Endothelial cell of umbilical vein (primary cell): ENCODE measurements around the gene SERPINB5. TPM values are rescaled to one million over a fixed set of nuclear protein-coding genes. Genes with fewer than 3 reads are reported as not detected.

ENCODE experiments used
- BruUV-seq: library from RNA; stranded (reverse); fragments of 400-500 nt; replicated peaks from 2 replicates; lab custom pipeline; 2021; lab: Mats Ljungman, UMichigan
- CTCF ChIA-PET: fragments of 300-600, 350-600 bp; sonication (Branson Sonifier 250); formaldehyde crosslinking; loops from one replicate; lab custom pipeline; 2021; ENCODE audit warnings: antibody characterized with exemption, inconsistent platforms; lab: Charles Lee
- POLR2A ChIA-PET: fragments of 300-600, 350-600 bp; sonication (Branson Sonifier 250); formaldehyde crosslinking; loops from one replicate; lab custom pipeline; 2021; ENCODE audit warnings: antibody characterized with exemption, inconsistent platforms; lab: Charles Lee
- DNase-seq: peaks from one replicate; pipeline ENCODE4 v3.0.0-alpha.2; 2011; ENCODE audit warnings: low read depth, low spot score
- FAIRE-seq: peaks from 2 replicates; lab custom pipeline; 2011; peaks lifted over from hg19 to GRCh38; lab: Jason Lieb, UNC
- H2AFZ ChIP-seq: 2 replicates; pipeline ENCODE4 v1.6.0; 2012; ENCODE audit warnings: low read depth, low read length, control low read depth, inconsistent platforms
- H3K27ac ChIP-seq: 2 replicates; pipeline ENCODE4 v1.5.1; 2011; ENCODE audit warnings: low read depth, mild to moderate bottlenecking, control low read depth, low read length, moderate library complexity; ENCODE audit not compliant: insufficient read depth
- H3K27me3 ChIP-seq, 2 experiments: 2 replicates each; pipeline versions ENCODE4 v1.6.0 to v1.6.1; 2011; ENCODE audit warnings: low read length in 2 of 2, mixed read lengths in 1 of 2; ENCODE audit not compliant: control insufficient read depth in 2 of 2, insufficient read depth in 2 of 2
- H3K36me3 ChIP-seq, 2 experiments: 2 replicates in 1 of 2; 3 replicates in 1 of 2; pipeline ENCODE4 v1.5.1; 2011; ENCODE audit warnings: low read length in 2 of 2, mild to moderate bottlenecking in 1 of 2, moderate library complexity in 1 of 2; ENCODE audit not compliant: control insufficient read depth in 2 of 2, insufficient read depth in 2 of 2; ENCODE audit errors: extremely low read depth in 1 of 2
- H3K4me1 ChIP-seq: 3 replicates; pipeline ENCODE4 v1.5.1; 2011; ENCODE audit warnings: mild to moderate bottlenecking, low read length; ENCODE audit not compliant: control insufficient read depth, insufficient read depth; ENCODE audit errors: extremely low read depth
- H3K4me2 ChIP-seq: 2 replicates; pipeline ENCODE4 v1.6.1; 2011; ENCODE audit warnings: low read length, control low read depth, mixed read lengths; ENCODE audit not compliant: insufficient read depth
- H3K4me3 ChIP-seq, 3 experiments: fragments of 200-600 bp in 1 of 3; sonication (generic), shearing (Covaris generic) in 1 of 3; replicated peaks in 1 of 3; 2 replicates each; pipeline ENCODE4 v1.5.1; 2011 to 2016; ENCODE audit warnings: control low read depth in 3 of 3, low read length in 3 of 3, mild to moderate bottlenecking in 2 of 3, inconsistent platforms in 1 of 3, low read depth in 1 of 3, moderate library complexity in 1 of 3; ENCODE audit not compliant: insufficient read depth in 1 of 3
- H3K79me2 ChIP-seq: 2 replicates; pipeline ENCODE4 v1.6.0; 2012; ENCODE audit warnings: low read length, inconsistent platforms; ENCODE audit not compliant: control insufficient read depth, insufficient read depth
- H3K9ac ChIP-seq: replicated peaks from 2 replicates; pipeline ENCODE3; 2011; ENCODE audit warnings: low read length, control low read depth; ENCODE audit not compliant: insufficient read depth; ENCODE audit errors: extremely low read depth
- H3K9me1 ChIP-seq: replicated peaks from 3 replicates; pipeline ENCODE4 v1.6.0; 2011; ENCODE audit warnings: mild to moderate bottlenecking, low read length; ENCODE audit not compliant: control insufficient read depth, insufficient read depth; ENCODE audit errors: extremely low read depth
- H3K9me3 ChIP-seq: replicated peaks from 2 replicates; pipeline ENCODE4 v1.5.1; 2012; ENCODE audit warnings: low read length, inconsistent platforms; ENCODE audit not compliant: control insufficient read depth, insufficient read depth
- H4K20me1 ChIP-seq: replicated peaks from 2 replicates; pipeline ENCODE3; 2011; ENCODE audit warnings: mild to moderate bottlenecking, low read length; ENCODE audit not compliant: control insufficient read depth, insufficient read depth; ENCODE audit errors: extremely low read depth
- EZH2 ChIP-seq: IDR thresholded peaks from 2 replicates; pipeline ENCODE4 v1.6.1; 2012; ENCODE audit warnings: borderline replicate concordance, low read depth, mild to moderate bottlenecking, moderate library complexity, low read length, inconsistent platforms; ENCODE audit not compliant: severe bottlenecking
- FOS ChIP-seq: IDR thresholded peaks from 2 replicates; pipeline ENCODE4 v1.6.1; 2011; ENCODE audit warnings: mild to moderate bottlenecking, low read length, moderate library complexity, borderline replicate concordance; ENCODE audit not compliant: insufficient read depth
- GATA2 ChIP-seq: IDR thresholded peaks from 2 replicates; pipeline ENCODE4 v1.7.0; 2011; ENCODE audit warnings: low read depth, mild to moderate bottlenecking, moderate library complexity, mixed read lengths, low read length; ENCODE audit not compliant: insufficient read length, insufficient read depth
- JUN ChIP-seq: IDR thresholded peaks from 2 replicates; pipeline ENCODE4 v1.6.1; 2011; ENCODE audit warnings: borderline replicate concordance, low read depth; ENCODE audit not compliant: insufficient read length, insufficient read depth
- MYC ChIP-seq: IDR thresholded peaks from one replicate; pipeline ENCODE4 v1.6.1; 2011; ENCODE audit warnings: mild to moderate bottlenecking, low read depth, low read length
- POLR2A ChIP-seq: IDR thresholded peaks from 2 replicates; pipeline ENCODE4 v1.6.1; 2012; ENCODE audit warnings: low read depth, mild to moderate bottlenecking, control low read depth, low read length
- POLR2AphosphoS5 ChIP-seq: IDR thresholded peaks from 2 replicates; pipeline ENCODE4 v1.6.1; 2012; ENCODE audit warnings: low read depth, mild to moderate bottlenecking, control low read depth, low read length, moderate library complexity; ENCODE audit not compliant: insufficient read depth
- dilution Hi-C: fragments of 300-500 bp; cut with MboI; formaldehyde crosslinking; loops from one replicate; pipeline ENCODE4 v1.15.0; 2019; ENCODE audit warnings: low sequenced_read_pairs; ENCODE audit not compliant: extremely low pct_ligation_motif_present
- intact Hi-C: fragments of 100-400 bp; cut with micrococcal nuclease; formaldehyde crosslinking; loops from one replicate; pipeline ENCODE4 v1.10.0; 2022
- polyA plus RNA-seq, 4 experiments: library from polyadenylated mRNA; depleted of rRNA in 3 of 4; stranded (reverse) in 3 of 4; unstranded in 1 of 4; fragments of >200 nt; gene quantifications; 2 replicates each; pipeline versions ENCODE4 v1.2.1 to v1.2.3, GENCODE V29; 2011 to 2012; ENCODE audit warnings: missing spikeins in 1 of 4
- total RNA-seq: library from RNA; stranded (reverse); gene quantifications from 2 replicates; pipeline ENCODE4 v1.2.3, GENCODE V29; 2021
- TF ChIP-seq, protein P1 (sequence below), 2 donors: IDR thresholded peaks; 1 replicate in 1 of 2; 2 replicates in 1 of 2; pipeline ENCODE4 v1.5.1; 2011; ENCODE audit warnings: low read length in 2 of 2, mild to moderate bottlenecking in 2 of 2, moderate library complexity in 2 of 2, control low read depth in 1 of 2, inconsistent platforms in 1 of 2, low read depth in 1 of 2; ENCODE audit not compliant: insufficient read depth in 1 of 2; ENCODE audit errors: extremely low read depth in 1 of 2
- TF ChIP-seq, protein P2 (sequence below): IDR thresholded peaks from 2 replicates; pipeline ENCODE4 v1.6.1; 2011; ENCODE audit not compliant: insufficient read depth, insufficient read length

Gene SERPINB5
- total and polyA plus RNA-seq, 2 donors (not counting 3 experiments of a cell fraction or from before 2014, with no cell fraction given) = not detected

DNA sequence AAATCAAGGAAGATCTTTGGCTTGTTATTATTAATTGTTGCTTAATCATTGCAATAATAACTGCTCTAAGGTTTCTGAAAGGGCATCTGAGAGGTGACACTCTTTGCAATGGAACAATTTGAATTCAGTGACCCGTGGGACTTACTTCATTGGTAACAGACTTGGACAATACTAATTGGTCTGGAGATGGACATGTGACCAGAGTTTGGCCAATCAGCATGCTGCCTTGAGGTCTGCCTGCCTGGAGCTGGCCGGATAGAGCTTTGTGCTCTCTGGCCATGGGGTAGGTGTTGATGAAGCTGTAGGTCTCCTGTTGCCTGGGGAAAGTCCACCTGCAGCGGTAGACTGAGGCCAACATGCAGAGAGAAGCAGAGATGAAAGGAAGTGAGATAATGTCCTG is 30.5 kb upstream of the SERPINB5 start:
- Histone ChIP-seq H3K9me1 (no peaks in the 10 kb centered on the region), H3K4me3 (no peak overlapping the region), H3K4me1 (no peaks in the 10 kb centered on the region), H3K9ac (no peak overlapping the region), H3K27me3 (no peaks in the 10 kb centered on the region), H3K79me2 (no peaks in the 10 kb centered on the region), H3K4me2 (no peak overlapping the region), H2AFZ (no peak overlapping the region), H3K36me3 (no peaks in the 10 kb centered on the region), H3K27ac (no peak overlapping the region), H3K9me3 (no peaks in the 10 kb centered on the region), H4K20me1 (no peaks in the 10 kb centered on the region)
- ChIA-PET CTCF (no interaction called here), POLR2A (no interaction called here)
- DNase-seq = no peak
- dilution Hi-C loops (no loop called here), intact Hi-C loops (no loop called here)
- no peak for FAIRE-seq
- TF ChIP-seq JUN (no peak), EZH2 (no peak), GATA2 (no peak), FOS (no peak), MYC (no peak), POLR2AphosphoS5 (no peak), POLR2A (no peak)
- TF ChIP-seq, protein P1, sequence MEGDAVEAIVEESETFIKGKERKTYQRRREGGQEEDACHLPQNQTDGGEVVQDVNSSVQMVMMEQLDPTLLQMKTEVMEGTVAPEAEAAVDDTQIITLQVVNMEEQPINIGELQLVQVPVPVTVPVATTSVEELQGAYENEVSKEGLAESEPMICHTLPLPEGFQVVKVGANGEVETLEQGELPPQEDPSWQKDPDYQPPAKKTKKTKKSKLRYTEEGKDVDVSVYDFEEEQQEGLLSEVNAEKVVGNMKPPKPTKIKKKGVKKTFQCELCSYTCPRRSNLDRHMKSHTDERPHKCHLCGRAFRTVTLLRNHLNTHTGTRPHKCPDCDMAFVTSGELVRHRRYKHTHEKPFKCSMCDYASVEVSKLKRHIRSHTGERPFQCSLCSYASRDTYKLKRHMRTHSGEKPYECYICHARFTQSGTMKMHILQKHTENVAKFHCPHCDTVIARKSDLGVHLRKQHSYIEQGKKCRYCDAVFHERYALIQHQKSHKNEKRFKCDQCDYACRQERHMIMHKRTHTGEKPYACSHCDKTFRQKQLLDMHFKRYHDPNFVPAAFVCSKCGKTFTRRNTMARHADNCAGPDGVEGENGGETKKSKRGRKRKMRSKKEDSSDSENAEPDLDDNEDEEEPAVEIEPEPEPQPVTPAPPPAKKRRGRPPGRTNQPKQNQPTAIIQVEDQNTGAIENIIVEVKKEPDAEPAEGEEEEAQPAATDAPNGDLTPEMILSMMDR (IDR thresholded peaks at IDR 0.05; ENCODE audit: extremely low read depth in 1 of 2, insufficient read depth in 1 of 2, low read depth in 1 of 2, low read length in 2 of 2) = no peak
- TF ChIP-seq, protein P2, sequence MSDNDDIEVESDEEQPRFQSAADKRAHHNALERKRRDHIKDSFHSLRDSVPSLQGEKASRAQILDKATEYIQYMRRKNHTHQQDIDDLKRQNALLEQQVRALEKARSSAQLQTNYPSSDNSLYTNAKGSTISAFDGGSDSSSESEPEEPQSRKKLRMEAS = no peak
- BruUV-seq = no TSS peak
